SK-N-SH treated with all-trans-retinoic acid at 6 μM for 48 hours (cell line): ENCODE measurements around the gene C1QBP.

ENCODE experiments used
- ATAC-seq: fragments of 200-7000 bp; cut with Tn5 transposase; 3 replicates; pipeline ENCODE4 v1.9.1; 2020; ENCODE audit warnings: mild to moderate bottlenecking, moderate library complexity
- ARNTL ChIP-seq: fragments of 450-650 bp; formaldehyde crosslinking; IDR thresholded peaks from 2 replicates; pipeline ENCODE4 v1.5.0; 2020; ENCODE audit warnings: low read depth, mild to moderate bottlenecking, moderate library complexity, borderline replicate concordance
- BACH2 ChIP-seq: fragments of 250-450 bp; sonication (Bioruptor Pico); IDR thresholded peaks from 2 replicates; pipeline ENCODE4 v1.9.0; 2021; ENCODE audit warnings: mild to moderate bottlenecking, borderline replicate concordance
- CSDC2 ChIP-seq: fragments of 250-450 bp; sonication (Bioruptor Pico); IDR thresholded peaks from 2 replicates; pipeline ENCODE4 v1.5.0; 2020; ENCODE audit warnings: mild to moderate bottlenecking, moderate library complexity
- ESRRG ChIP-seq: fragments of 250-450 bp; sonication (Bioruptor Pico); IDR thresholded peaks from 2 replicates; pipeline ENCODE4 v1.6.1; 2021; ENCODE audit warnings: mild to moderate bottlenecking
- GLIS3 ChIP-seq: fragments of 250-450 bp; sonication (Bioruptor Pico); IDR thresholded peaks from 2 replicates; pipeline ENCODE4 v1.5.0; 2020; ENCODE audit warnings: mild to moderate bottlenecking, moderate library complexity
- ISL1 ChIP-seq: fragments of 250-450 bp; sonication (Bioruptor Pico); IDR thresholded peaks from 2 replicates; pipeline ENCODE4 v2.1.2; 2022; ENCODE audit warnings: mild to moderate bottlenecking, moderate library complexity
- RARB ChIP-seq: fragments of 250-450 bp; sonication (Bioruptor Pico); IDR thresholded peaks from 2 replicates; pipeline ENCODE4 v1.8.0; 2021; ENCODE audit warnings: mild to moderate bottlenecking, moderate library complexity
- SNAI2 ChIP-seq: fragments of 250-450 bp; sonication (Bioruptor Pico); IDR thresholded peaks from 2 replicates; pipeline ENCODE4 v1.5.0; 2020; ENCODE audit warnings: mild to moderate bottlenecking, moderate library complexity
- TCF4 ChIP-seq: fragments of 250-450 bp; sonication (Bioruptor Pico); IDR thresholded peaks from 2 replicates; pipeline ENCODE4 v1.8.0; 2021; ENCODE audit warnings: mild to moderate bottlenecking, moderate library complexity, borderline replicate concordance
- TOX ChIP-seq: fragments of 250-450 bp; sonication (Bioruptor Pico); IDR thresholded peaks from 2 replicates; pipeline ENCODE4 v1.8.0; 2021; ENCODE audit warnings: mild to moderate bottlenecking, moderate library complexity, borderline replicate concordance
- ZC3H10 ChIP-seq: fragments of 250-450 bp; sonication (Bioruptor Pico); IDR thresholded peaks from 2 replicates; pipeline ENCODE4 v1.5.1; 2021; ENCODE audit warnings: mild to moderate bottlenecking, moderate library complexity
- ZFP3 ChIP-seq: fragments of 250-450 bp; sonication (Bioruptor Pico); IDR thresholded peaks from 2 replicates; pipeline ENCODE4 v1.5.0; 2020; ENCODE audit warnings: mild to moderate bottlenecking, moderate library complexity
- ZNF565 ChIP-seq: fragments of 450-650 bp; formaldehyde crosslinking; conservative IDR thresholded peaks from 2 replicates; pipeline ENCODE4 v1.5.0; 2020; ENCODE audit warnings: low read depth, mild to moderate bottlenecking, moderate library complexity
- ZNF70 ChIP-seq: fragments of 450-650 bp; formaldehyde crosslinking; IDR thresholded peaks from 2 replicates; pipeline ENCODE4 v1.5.0; 2020; ENCODE audit warnings: mild to moderate bottlenecking, moderate library complexity
- ZNF8 ChIP-seq: fragments of 450-650 bp; formaldehyde crosslinking; IDR thresholded peaks from 2 replicates; pipeline ENCODE4 v1.5.0; 2020; ENCODE audit warnings: mild to moderate bottlenecking, moderate library complexity
- TF ChIP-seq, protein P1 (sequence below): fragments of 250-450 bp; sonication (Bioruptor Pico); IDR thresholded peaks from 2 replicates; pipeline ENCODE4 v1.5.1; 2020; ENCODE audit warnings: low read depth, mild to moderate bottlenecking, moderate library complexity
- TF ChIP-seq, protein P2 (sequence below): fragments of 250-450 bp; sonication (Bioruptor Pico); IDR thresholded peaks from 2 replicates; pipeline ENCODE4 v1.8.0; 2020; ENCODE audit warnings: mild to moderate bottlenecking, moderate library complexity, borderline replicate concordance
- TF ChIP-seq, protein P3 (sequence below): fragments of 250-450 bp; sonication (Bioruptor Pico); IDR thresholded peaks from 2 replicates; pipeline ENCODE4 v1.5.1; 2021; ENCODE audit warnings: mild to moderate bottlenecking, moderate library complexity
- TF ChIP-seq, protein P4 (sequence below): fragments of 250-450 bp; sonication (Bioruptor Pico); IDR thresholded peaks from 2 replicates; pipeline ENCODE4 v1.5.0; 2020; ENCODE audit warnings: mild to moderate bottlenecking, moderate library complexity

Gene C1QBP

DNA sequence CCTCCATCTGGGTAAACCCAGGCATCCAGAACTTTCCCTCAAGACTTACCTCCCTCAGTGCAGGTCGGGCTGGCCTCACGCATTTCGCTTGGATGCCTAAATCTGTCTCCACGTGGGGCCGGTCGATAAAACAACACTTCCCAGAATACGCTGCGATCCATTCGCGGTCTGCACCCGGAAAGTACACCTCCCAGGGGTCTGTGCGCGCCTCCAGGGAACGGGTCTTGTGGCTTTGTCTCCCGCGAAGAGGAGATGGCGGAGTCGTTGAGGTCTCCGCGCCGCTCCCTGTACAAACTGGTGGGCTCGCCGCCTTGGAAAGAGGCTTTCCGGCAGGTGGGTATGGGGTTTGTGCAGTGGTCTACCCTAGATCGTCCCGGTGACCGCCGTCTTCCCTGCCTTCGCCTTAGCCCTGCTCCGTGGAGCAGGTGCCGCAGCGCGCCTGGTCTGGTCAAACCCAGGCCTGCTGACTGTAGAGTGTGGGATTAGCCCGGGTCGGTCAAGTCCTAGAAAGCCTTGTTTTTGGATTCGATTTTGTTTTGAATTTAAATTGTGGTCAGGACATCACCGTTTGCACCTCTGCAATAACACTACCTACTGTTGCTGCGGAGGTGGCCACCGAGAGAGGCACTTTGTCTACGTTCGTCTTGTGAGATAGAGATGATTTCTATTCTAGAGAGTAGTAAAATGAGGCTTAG, 18.8 kb downstream of the C1QBP start, which contains the start of gene RPAIN:
Gene RPAIN (plus strand): TSS at position 224 of the 695 bp plus-strand sequence. CDS start 29 bp downstream, at position 253.
- TF ChIP-seq ESRRG (CRISPR knock-in tag) (no peak), ARNTL (CRISPR knock-in tag) (no peak)
- TF ChIP-seq, protein P1, sequence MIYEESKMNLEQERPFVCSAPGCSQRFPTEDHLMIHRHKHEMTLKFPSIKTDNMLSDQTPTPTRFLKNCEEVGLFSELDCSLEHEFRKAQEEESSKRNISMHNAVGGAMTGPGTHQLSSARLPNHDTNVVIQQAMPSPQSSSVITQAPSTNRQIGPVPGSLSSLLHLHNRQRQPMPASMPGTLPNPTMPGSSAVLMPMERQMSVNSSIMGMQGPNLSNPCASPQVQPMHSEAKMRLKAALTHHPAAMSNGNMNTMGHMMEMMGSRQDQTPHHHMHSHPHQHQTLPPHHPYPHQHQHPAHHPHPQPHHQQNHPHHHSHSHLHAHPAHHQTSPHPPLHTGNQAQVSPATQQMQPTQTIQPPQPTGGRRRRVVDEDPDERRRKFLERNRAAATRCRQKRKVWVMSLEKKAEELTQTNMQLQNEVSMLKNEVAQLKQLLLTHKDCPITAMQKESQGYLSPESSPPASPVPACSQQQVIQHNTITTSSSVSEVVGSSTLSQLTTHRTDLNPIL: no peak
- TF ChIP-seq, all 23 proteins: peak for 0
- ATAC-seq: peak; percentile 91

DNA sequence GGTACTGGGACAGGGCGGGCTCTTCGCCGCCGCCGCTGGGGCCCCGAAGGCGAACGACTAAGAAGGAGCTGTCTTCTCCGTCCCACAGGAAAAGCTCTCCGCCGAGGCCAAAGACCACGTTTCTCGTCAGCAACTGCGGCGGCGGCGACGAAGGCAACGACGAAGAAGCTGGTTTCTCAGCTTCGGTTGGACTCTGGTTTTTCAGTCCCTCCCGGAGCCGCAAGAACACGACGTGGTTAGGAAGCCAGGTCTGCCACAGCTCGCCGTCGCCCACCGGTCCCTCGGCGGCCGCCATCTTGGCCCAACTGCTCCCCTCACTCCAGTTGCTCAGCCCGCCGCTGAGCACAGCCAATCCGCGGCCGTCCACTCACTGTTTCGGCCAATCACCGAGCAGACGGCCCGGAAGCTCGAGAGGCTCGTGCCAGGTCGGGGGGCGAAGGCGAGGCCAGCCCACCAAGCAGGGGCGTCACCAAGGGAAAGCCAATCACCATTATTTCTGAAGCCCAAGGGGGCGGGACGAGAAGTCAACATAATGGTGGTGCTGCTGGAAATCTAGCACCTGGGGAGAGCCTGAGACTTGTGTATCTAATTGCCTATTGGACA, 19.5 kb downstream of the C1QBP start, which contains the start of gene NUP88:
Gene NUP88 (minus strand): TSS at position 307 of the 603 bp plus-strand sequence. CDS start 12 bp downstream, at position 295.
- ATAC-seq: peak; percentile 96
- TF ChIP-seq TCF4 (CRISPR knock-in tag) (no peak), ZC3H10 (CRISPR knock-in tag) (no peak), TOX (no peak), RARB (CRISPR knock-in tag) (no peak)
- TF ChIP-seq, protein P2, sequence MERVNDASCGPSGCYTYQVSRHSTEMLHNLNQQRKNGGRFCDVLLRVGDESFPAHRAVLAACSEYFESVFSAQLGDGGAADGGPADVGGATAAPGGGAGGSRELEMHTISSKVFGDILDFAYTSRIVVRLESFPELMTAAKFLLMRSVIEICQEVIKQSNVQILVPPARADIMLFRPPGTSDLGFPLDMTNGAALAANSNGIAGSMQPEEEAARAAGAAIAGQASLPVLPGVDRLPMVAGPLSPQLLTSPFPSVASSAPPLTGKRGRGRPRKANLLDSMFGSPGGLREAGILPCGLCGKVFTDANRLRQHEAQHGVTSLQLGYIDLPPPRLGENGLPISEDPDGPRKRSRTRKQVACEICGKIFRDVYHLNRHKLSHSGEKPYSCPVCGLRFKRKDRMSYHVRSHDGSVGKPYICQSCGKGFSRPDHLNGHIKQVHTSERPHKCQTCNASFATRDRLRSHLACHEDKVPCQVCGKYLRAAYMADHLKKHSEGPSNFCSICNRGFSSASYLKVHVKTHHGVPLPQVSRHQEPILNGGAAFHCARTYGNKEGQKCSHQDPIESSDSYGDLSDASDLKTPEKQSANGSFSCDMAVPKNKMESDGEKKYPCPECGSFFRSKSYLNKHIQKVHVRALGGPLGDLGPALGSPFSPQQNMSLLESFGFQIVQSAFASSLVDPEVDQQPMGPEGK (CRISPR knock-in tag): no peak
- TF ChIP-seq, protein P3, sequence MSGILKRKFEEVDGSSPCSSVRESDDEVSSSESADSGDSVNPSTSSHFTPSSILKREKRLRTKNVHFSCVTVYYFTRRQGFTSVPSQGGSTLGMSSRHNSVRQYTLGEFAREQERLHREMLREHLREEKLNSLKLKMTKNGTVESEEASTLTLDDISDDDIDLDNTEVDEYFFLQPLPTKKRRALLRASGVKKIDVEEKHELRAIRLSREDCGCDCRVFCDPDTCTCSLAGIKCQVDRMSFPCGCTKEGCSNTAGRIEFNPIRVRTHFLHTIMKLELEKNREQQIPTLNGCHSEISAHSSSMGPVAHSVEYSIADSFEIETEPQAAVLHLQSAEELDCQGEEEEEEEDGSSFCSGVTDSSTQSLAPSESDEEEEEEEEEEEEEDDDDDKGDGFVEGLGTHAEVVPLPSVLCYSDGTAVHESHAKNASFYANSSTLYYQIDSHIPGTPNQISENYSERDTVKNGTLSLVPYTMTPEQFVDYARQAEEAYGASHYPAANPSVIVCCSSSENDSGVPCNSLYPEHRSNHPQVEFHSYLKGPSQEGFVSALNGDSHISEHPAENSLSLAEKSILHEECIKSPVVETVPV (CRISPR knock-in tag): no peak

DNA sequence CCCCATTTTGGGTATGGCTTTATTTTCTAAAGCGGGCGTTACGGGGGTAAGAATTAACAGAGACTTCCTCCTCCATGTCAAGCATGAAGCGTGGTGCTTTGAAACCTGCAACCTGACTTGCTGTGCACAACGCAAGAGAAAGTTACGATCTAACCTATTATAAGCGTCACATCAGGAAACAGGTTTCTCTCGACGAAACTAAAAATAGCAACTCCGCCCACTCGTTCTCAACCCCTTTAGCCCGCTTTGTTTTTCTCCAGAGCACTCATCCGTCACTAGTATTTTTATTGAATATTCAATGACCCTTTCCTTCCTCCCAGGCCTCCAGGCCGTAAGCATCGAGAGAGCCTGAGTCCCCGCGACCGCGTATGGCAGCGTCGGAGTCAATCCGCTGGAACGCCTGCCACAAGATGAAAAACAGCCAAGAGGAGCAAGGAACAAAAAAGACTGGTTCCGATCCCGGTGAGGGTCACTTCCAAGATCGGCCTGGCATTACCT, 20.0 kb downstream of the C1QBP start:
- peak; percentile 6 for ATAC-seq

DNA sequence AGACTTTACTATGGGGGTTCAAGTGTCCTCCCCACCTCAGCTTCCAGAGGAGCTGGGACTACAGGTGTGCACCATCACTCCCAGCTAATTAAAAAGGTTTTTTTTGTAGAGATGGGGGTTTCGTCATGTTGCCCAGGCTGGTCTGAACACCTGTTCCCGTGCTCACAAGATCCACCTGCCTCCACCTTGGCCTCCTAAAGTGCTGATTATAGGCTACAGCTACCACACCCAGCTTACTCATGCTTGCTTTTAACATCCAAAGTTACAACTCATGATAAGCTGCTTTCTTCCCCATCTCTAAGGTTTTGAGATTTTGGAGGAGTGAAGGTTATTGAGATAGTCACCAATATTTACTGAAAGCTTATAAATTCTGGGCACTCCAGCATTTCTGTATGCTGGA, 22.1 kb downstream of the C1QBP start:
- no peak for ATAC-seq

More for the DNA sequence above, 20.0 kb downstream of the C1QBP start:
- TF ChIP-seq ISL1: no peak

More for the DNA sequence above, 22.1 kb downstream of the C1QBP start:
- TF ChIP-seq ZNF70 (CRISPR knock-in tag): no peak
- TF ChIP-seq CSDC2 (CRISPR knock-in tag): no peak
- TF ChIP-seq ZFP3 (CRISPR knock-in tag): no peak
- no peak for TF ChIP-seq SNAI2 (CRISPR knock-in tag)
- no peak for TF ChIP-seq ZNF8 (CRISPR knock-in tag)
- TF ChIP-seq ARNTL (CRISPR knock-in tag): no peak
- TF ChIP-seq, protein P4, sequence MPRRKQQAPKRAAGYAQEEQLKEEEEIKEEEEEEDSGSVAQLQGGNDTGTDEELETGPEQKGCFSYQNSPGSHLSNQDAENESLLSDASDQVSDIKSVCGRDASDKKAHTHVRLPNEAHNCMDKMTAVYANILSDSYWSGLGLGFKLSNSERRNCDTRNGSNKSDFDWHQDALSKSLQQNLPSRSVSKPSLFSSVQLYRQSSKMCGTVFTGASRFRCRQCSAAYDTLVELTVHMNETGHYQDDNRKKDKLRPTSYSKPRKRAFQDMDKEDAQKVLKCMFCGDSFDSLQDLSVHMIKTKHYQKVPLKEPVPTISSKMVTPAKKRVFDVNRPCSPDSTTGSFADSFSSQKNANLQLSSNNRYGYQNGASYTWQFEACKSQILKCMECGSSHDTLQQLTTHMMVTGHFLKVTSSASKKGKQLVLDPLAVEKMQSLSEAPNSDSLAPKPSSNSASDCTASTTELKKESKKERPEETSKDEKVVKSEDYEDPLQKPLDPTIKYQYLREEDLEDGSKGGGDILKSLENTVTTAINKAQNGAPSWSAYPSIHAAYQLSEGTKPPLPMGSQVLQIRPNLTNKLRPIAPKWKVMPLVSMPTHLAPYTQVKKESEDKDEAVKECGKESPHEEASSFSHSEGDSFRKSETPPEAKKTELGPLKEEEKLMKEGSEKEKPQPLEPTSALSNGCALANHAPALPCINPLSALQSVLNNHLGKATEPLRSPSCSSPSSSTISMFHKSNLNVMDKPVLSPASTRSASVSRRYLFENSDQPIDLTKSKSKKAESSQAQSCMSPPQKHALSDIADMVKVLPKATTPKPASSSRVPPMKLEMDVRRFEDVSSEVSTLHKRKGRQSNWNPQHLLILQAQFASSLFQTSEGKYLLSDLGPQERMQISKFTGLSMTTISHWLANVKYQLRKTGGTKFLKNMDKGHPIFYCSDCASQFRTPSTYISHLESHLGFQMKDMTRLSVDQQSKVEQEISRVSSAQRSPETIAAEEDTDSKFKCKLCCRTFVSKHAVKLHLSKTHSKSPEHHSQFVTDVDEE (CRISPR knock-in tag): no peak
- TF ChIP-seq BACH2 (CRISPR knock-in tag): no peak
- TF ChIP-seq ISL1: no peak
- TF ChIP-seq ZNF565 (CRISPR knock-in tag): no peak
- no peak for TF ChIP-seq GLIS3 (CRISPR knock-in tag)
- TF ChIP-seq, protein P2 (CRISPR knock-in tag): no peak
- TF ChIP-seq TOX: no peak
- no peak for TF ChIP-seq ESRRG (CRISPR knock-in tag)
